Glutamatergic neuron (in vitro differentiated cells): ENCODE measurements around the gene ADAM23. TPM values are rescaled to one million over a fixed set of nuclear protein-coding genes. Genes with fewer than 3 reads are reported as not detected.

Experiments
- DNase-seq: peaks from one replicate; pipeline ENCODE4 v3.0.0; 2022
- H3K27ac Mint-ChIP-seq: one replicate; pipeline ENCODE4 v1.8.0; 2020; ENCODE audit warnings: mild to moderate bottlenecking, mixed read lengths, inconsistent platforms; ENCODE audit not compliant: unreplicated experiment
- H3K27me3 Mint-ChIP-seq: one replicate; pipeline ENCODE4 v1.8.0; 2020; ENCODE audit warnings: mild to moderate bottlenecking, moderate library complexity, mixed read lengths, inconsistent platforms; ENCODE audit not compliant: unreplicated experiment
- H3K36me3 Mint-ChIP-seq: one replicate; pipeline ENCODE4 v1.8.0; 2020; ENCODE audit warnings: mild to moderate bottlenecking, mixed read lengths, inconsistent platforms; ENCODE audit not compliant: unreplicated experiment
- H3K4me1 Mint-ChIP-seq: one replicate; pipeline ENCODE4 v1.8.0; 2020; ENCODE audit warnings: mild to moderate bottlenecking, low read depth, mixed read lengths, inconsistent platforms; ENCODE audit not compliant: unreplicated experiment
- H3K4me3 Mint-ChIP-seq: one replicate; pipeline ENCODE4 v1.8.0; 2020; ENCODE audit warnings: mild to moderate bottlenecking, mixed read lengths, inconsistent platforms; ENCODE audit not compliant: unreplicated experiment
- H3K9me3 Mint-ChIP-seq: one replicate; pipeline ENCODE4 v1.8.0; 2020; ENCODE audit warnings: mild to moderate bottlenecking, moderate library complexity, mixed read lengths, inconsistent platforms; ENCODE audit not compliant: unreplicated experiment
- CTCF ChIP-seq: fragments of 200-600 bp; sonication (generic); IDR thresholded peaks from one replicate; pipeline ENCODE4 v1.5.0; 2021; ENCODE audit not compliant: partially characterized antibody, unreplicated experiment
- total RNA-seq: library from RNA; stranded (reverse); fragmentation: NEBNext Ultra II Directional; extraction: Animal tissue kit (Norgen Biotek cat#: 25700); gene quantifications from one replicate; pipeline ENCODE4 v1.2.1, GENCODE V29; 2021; ENCODE audit not compliant: unreplicated experiment

ADAM23 gene
- total RNA-seq, 1 donor from 2014 or later = 16.4 TPM

GRCh38 chr2:206642075-206643025 is 199.0 kb downstream of the ADAM23 start, which contains the start of gene FAM237A:
FAM237A (plus strand) TSS chr2:206642487; CDS start chr2:206644237, 1,750 bp downstream.
- Mint-ChIP-seq H3K4me3 (peak within 1 kb of the TSS; percentile 88), H3K27me3 (peaks cover 3% of the 10 kb centered on the region), H3K4me1 (no peaks in the 10 kb centered on the region), H3K27ac (no peak within 1 kb of the TSS), H3K36me3 (no peaks in the 10 kb centered on the region), H3K9me3 (no peaks in the 10 kb centered on the region)
- peak; percentile 41 for DNase-seq
- TF ChIP-seq CTCF = no peak

- H3K27me3 Mint-ChIP-seq = no peaks in the 10 kb centered on the region
- H3K27ac Mint-ChIP-seq = no peak overlapping the region
- no peaks in the 10 kb centered on the region for H3K4me1 Mint-ChIP-seq
- H3K4me3 Mint-ChIP-seq = no peak overlapping the region
- no peak for DNase-seq
- no peaks in the 10 kb centered on the region for H3K36me3 Mint-ChIP-seq
- TF ChIP-seq CTCF = no peak
- no peaks in the 10 kb centered on the region for H3K9me3 Mint-ChIP-seq
These were observed 204.7 kb downstream of the ADAM23 start for GRCh38 chr2:206647985-206648384.

- Mint-ChIP-seq H3K36me3 (peaks cover 5% of the 10 kb centered on the region), H3K27ac (no peak overlapping the region), H3K4me3 (no peak overlapping the region), H3K9me3 (no peaks in the 10 kb centered on the region), H3K4me1 (no peaks in the 10 kb centered on the region), H3K27me3 (no peaks in the 10 kb centered on the region)
- no peak for TF ChIP-seq CTCF
- DNase-seq = no peak
These were observed 213.8 kb downstream of the ADAM23 start for GRCh38 chr2:206657087-206657486.

- peaks cover 4% of the 10 kb centered on the region for H3K36me3 Mint-ChIP-seq
- peaks cover 5% of the 10 kb centered on the region for H3K4me1 Mint-ChIP-seq
- no peak for DNase-seq
These were observed 221.9 kb downstream of the ADAM23 start for GRCh38 chr2:206665251-206665650.

More at GRCh38 chr2:206665251-206665650, 221.9 kb downstream of the ADAM23 start:
- Mint-ChIP-seq H3K27ac (no peak overlapping the region), H3K27me3 (peaks cover 4% of the 10 kb centered on the region), H3K9me3 (no peaks in the 10 kb centered on the region), H3K4me3 (no peak overlapping the region)
- TF ChIP-seq CTCF = no peak

Other genes with a start within 250 kb of the ADAM23 start
- 47.5 TPM for gene ZDBF2, start 168.9 kb upstream of the ADAM23 start, total RNA-seq
- not detected for gene FAM237A, start 199.0 kb downstream of the ADAM23 start, total RNA-seq